A172 (cell line): ENCODE results near the gene PIWIL1. TPM values are rescaled to one million over a fixed set of nuclear protein-coding genes. Genes with fewer than 3 reads are reported as not detected.

Experiments used
- DNase-seq: peaks from one replicate; pipeline ENCODE4 v3.0.0-alpha.2; 2015; ENCODE audit warnings: low spot score
- total RNA-seq: library from RNA; depleted of rRNA; stranded (reverse); fragments of >200 nt; shearing (Covaris generic); gene quantifications from 2 replicates; pipeline ENCODE4 v1.2.3, GENCODE V29; 2014

PIWIL1 gene
- total RNA-seq, 1 experiment from 2014 or later, result not detected

DNA sequence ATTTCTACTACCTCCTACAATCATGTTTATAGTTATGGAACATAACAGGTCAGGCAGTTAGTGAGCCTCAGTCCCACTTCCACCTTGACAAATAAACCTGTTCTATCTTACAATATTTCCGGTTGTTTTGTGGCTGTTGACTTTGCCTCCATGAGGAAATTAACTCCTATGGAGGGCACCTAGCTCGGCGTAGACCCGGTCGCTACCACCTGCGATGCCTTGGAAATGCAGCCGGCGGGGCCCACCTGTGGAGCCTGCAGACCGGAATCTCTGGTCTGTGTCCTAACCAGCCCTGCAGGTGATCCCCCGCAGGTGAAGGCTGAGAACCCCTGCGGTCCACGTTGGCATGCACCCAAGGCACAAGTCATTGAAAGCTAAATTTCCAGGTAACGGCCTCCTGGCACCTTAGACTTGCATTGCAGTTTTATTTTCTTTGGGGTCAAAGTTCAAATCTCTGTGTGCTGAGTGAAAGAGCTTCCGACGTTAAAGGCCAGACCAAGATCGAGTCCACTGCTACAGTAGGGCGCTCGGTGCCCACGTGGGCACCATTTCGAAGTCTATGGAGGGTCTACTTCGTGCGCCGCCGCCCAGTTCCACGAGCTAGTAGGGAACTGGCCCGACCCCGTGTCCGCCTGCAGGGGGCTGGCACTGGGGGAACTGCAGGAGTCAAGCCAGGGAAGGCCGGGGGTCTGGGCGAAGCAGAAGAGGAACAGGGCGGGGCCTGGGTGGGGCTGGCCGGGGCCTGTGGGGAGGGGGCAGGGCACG lies 782 bp upstream of the PIWIL1 start:
- DNase-seq, result no peak

DNA sequence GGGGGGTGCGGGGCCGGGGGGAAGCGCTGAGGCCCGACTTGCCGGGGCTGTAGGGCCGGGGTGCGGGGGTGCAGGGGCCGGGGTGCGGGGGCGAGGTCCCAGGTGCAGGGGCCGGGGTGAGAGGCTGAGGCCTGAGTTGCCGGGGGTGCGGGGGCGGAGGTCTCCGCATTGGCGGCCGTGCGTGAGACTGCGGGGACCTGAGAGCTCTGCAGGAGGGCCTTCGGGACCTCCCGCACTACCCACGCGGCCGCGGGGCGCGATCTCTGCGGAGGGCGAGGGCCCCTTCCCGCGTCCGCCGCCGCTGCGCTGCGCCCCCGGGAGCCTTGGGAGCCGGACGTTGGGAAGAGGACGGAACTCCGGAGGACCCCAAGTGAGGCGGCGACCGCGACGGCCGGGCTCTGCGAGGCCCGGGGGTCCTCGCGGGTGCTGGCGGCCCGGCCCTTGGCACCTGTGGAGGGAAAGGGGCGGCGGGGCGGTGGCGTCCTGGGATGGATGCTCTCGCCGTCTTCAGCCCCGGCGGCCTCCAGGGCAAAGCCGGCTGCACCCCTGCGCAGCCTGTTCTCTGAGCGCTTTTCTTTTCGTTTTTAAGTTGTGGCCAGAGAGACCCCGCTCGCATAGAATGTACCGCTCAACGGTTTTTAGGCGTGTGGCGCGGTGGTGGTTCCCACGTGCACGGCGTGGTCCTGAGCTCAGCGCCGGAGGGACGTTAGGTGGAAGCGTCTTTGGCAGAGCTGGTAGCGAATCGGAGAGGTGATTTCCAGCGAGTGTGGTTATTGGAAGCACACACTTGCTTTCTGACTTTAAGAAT lies 1.3 kb downstream of the PIWIL1 start:
- DNase-seq, result no peak

DNA sequence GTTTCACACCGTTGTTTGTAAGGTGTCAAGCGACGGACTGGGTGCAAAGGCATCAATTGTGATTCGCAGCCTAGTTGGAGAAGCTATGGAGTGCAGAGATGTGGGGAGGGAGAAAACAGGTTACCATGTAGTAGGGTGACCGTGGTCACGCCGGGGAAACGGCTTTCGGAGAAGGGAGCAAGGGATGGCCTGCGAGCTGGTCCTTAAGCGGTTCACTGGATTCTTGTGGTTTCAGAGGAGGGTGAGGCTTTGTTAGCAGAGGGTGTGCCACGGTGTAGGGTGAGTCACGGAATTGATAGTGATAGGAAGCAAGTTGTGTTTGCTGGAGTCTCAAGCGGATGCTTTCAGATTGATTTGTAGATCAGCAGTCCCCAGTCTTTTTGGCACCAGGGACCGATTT lies 2.3 kb downstream of the PIWIL1 start:
- peak; percentile 2 for DNase-seq

DNA sequence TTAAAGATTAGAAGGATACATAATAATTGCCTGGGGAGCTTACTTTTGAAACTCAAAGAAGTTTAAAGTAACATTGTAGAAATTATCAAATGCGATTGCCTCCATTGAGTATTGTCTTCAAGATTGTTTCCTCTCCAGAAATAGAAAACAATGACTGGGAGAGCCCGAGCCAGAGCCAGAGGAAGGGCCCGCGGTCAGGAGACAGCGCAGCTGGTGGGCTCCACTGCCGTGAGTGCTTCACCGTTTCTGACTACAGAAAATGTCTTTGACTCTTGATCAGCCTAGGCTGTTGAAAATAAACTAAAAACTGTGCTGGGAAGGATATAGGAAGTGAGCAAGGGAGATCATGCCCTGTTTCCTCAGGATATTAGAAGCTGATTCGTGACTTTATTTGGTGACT lies 4.8 kb downstream of the PIWIL1 start:
- no peak for DNase-seq

DNA sequence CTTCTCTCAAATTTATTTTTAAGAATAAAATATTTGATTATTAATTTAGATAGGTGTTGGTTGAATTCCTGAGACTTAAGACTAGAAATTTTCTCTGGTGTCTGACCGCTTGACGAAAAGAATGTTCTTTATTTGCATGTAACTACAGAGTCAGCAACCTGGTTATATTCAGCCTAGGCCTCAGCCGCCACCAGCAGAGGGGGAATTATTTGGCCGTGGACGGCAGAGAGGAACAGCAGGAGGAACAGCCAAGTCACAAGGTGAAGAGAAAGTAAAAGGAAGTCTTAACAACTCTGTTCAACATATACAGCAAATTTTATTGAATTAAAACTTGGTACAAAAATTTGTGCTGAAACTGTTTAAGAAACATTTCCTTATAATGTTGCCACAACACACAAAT lies 5.2 kb downstream of the PIWIL1 start:
- DNase-seq, result no peak

DNA sequence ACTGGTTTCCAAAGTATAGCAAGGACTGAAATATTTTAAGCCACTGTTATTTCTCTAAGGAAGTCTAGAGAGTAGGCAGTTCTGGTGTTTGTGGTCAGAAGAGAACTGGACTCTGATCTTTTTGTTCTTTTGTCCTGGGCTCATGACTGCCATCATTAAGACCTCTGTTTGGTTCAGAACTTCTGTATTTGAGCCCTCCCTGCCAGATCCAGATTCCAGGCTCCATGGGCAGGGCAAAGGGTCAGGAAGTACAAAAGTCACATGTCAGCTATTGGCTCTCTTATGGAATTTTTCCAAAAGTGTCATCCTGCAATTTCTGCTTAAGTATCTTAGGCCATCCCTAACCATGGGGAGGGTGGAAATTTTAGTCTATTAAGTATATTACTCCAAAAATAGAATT lies 6.8 kb downstream of the PIWIL1 start:
- no peak for DNase-seq

DNA sequence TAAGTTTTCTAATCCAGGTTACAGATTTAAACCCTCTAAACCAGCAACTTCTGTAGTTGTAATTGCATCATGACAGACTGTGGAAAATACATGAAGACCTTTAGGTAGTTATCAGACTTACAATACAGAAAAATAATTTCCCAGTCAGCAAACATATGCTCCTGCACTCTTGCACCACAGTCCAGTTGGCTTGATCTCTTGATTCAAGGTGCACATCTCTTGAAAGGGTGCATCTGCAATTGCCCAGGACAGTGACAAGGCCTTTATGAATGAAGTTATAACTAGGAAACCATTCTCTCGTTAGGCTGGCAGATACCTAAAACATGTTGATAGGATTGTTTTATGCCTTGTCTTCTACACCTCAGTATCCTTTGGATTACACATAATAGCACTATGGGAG lies 7.6 kb downstream of the PIWIL1 start:
- DNase-seq, result no peak

DNA sequence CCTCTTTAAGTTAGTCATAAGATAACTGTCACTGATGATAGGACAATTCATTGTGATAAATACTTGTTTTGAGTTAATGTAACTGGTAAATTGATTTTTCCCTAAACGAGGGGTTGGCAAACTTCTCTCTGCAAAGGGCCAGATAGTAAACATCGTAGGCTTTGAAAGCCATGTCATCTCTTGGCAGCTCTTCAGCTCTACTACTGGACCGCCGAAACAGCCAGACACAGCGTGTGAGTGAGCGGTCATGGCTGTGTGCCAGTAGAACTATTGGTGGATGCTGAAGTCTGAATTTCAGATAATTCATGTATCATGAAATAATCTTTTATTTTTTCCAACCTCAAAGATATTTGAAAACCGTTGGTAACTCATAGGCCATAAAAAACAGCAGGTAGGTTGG lies 9.9 kb downstream of the PIWIL1 start:
- no peak for DNase-seq

DNA sequence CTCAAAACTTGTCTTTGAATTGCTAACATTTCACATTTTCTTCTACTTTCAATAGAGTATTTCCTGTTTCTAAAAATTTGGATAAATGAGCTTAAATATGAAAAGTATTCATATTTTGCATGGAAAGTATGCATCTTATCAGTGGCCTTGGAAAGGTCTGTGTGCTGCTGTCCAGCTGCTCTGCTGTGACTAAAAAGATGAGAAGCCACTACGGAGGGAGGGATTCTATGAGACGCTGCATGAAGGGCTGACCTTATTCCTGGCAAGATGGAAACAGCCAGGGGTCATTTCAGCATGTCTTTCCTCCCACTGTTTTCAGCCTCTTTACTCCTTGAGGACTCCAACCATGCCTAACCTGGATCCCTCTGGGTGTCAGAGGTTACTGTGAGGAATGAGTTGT lies 13.0 kb downstream of the PIWIL1 start:
- no peak for DNase-seq

DNA sequence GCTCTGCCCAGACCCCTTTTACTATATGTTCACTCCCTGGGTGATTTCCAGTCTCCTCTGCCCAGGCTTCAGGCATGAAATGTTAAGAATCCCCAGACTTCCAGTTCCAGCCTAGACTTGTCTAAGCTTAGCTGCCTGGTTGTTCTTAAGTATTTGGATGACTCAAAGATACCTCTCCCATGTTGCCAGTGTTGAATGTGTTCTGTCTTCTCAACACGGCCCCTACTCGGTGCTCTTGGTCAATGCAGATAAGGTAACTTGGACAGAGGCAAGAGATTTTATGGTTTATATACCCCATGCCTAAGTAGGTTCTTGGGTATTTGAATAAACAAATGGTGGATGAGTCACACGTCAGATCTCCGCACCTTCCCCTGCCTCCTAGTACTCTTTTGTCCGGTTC lies 13.6 kb downstream of the PIWIL1 start:
- DNase-seq, result no peak

DNA sequence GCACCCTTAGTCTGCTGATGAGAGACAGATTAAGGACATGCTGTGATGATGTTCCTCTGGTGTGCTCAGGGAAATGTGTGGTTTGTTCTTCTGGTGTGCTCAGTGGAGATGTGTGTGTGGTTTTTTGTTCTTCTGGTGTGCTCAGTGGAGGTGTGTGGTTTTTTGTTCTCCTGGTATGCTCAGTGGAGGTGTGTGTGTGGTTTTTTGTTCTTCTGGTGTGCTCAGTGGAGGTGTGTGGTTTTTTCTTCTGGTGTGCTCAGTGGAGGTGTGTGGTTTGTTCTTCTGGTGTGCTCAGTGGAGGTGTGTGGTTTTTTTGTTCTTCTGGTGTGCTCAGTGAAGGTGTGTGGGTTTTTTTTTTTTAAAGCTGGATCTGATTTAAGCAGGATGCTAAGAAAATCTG lies 15.4 kb downstream of the PIWIL1 start:
- DNase-seq, result no peak

DNA sequence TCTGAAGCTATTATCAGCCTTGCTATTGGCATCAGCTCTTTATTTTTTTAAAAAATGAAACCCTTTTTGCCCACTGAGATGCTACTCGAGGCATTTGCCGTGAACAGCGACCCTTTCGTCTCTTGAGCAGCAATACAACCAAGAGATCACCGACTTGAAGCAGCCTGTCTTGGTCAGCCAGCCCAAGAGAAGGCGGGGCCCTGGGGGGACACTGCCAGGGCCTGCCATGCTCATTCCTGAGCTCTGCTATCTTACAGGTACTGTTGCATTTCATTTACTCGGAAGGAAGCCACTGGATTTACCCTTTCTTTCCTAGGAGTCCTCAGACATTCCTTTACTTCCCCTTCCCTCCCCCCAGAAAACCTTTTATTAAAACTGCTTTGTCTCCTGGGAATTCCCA lies 16.7 kb downstream of the PIWIL1 start:
- DNase-seq, result no peak

DNA sequence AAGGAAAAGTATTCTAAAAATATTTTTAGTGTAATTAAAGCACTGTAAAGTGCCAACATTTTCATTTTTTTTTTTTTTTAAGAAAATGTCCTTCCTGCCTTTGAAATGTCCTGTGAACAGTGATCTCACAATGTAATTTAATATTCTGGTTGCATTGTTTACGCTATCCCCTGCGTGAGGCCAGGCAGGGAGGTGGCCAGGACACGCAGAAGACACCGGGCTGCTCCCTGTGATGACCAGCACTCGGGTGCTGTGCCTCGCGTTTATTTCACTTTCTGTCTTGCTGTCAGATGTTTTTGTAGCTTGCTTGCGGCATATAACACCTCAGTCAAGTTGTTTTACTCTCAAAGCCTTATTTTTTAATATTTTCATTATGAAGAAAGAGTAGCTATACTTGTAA lies 18.5 kb downstream of the PIWIL1 start:
- DNase-seq, result no peak

DNA sequence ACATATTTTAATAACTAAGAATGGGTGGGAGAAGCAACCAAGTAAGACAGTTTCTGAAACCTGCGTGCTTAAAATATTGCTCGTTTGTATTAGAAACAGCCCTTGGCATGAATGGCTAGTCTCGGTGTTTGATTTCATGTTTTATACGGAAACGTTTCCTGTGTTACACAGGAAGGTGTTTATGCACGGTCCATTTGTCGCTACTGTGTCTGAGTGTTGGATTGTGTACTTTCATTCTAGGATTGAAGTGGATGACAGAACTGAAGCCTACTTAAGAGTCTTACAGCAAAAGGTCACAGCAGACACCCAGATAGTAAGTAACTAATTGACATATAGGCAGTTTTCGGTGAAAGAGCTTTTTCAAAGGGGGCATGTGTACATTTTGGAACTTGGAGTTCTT lies 19.6 kb downstream of the PIWIL1 start:
- no peak for DNase-seq

DNA sequence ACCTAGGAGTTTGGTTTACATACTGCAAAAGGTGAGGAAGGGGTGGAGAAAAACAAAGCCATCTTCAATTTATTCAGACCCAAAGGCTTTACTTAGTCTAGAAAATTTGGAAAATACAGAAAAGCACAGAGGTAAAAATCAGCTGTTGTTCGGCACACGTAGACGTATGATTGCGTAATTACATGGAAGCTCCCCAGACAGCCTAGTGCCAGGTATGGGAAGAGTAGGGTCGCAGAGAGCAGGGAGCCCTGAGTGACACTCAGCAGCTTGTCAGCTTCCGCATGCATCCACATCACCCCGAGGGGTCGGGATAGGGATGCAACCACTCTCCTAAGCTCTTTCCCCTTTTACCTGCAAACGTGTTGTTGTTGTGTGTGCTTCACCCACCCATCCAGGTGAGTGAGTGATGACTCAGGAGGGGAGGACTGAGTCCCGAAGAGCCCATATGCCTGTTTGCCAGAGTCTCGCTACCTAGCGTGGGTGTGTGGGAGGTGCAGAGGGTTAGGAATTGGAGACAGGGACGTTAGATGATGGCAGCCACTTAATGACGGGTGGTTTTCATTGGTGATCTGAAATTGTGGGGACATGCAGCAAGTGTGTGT lies 20.1 kb downstream of the PIWIL1 start:
- DNase-seq, result no peak

DNA sequence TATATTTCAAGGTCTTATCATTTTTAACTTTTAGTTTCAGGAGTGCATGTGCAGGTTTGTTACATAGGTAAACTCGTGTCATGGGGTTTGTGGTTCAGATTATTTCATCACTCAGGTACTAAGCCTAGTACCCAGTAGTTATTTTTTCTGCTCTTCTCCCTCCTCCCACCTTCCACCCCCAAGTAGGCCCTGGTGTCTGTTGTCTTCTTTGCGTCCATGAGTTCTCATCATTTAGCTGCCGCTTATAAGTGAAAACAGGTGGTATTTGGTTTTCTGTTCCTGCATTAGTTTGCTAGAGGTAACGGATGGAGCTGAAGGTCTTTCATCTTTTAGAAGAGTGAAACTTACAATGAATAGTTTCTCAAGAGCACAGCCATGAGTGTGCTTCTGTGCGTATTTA lies 24.4 kb downstream of the PIWIL1 start:
- DNase-seq, result no peak

DNA sequence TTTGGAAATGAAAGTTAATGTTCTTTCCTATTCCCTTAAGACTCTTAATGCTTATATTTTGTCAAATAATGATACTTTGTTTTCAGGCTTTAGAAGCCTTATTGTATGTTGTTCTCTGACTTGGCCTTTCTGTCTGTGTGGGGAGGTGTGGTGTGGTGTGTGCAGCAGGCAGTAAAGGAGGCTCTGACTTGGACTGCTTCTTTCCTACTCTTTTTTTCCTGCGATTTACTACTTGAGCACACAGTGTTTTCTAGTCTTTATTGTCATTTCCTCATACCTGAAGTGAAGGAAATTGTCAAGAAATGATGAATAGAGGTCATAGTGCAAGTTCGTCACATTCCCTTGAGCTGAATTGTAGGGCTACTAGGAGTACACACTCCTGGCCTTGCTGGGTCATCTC lies 26.9 kb downstream of the PIWIL1 start:
- no peak for DNase-seq

DNA sequence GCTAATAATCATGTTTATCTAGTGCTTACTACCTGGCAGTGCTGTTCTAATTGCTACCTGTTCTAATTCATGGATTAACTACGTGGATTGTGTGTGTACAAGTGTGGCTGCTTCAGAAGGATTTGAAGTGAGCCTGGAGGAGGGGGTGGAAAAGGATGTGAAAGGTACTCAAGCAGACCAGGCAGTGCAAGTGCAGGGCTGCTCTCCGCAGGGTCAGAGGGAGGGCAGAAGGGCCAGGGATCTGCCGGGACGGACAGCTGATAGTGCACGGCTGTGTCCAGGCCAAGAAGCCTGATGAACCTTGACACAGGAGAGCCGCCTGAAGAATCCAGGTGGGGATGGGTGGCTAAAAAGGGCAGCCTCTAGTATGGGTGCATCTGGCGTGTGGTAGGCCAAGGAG lies 28.5 kb downstream of the PIWIL1 start:
- DNase-seq, result no peak

DNA sequence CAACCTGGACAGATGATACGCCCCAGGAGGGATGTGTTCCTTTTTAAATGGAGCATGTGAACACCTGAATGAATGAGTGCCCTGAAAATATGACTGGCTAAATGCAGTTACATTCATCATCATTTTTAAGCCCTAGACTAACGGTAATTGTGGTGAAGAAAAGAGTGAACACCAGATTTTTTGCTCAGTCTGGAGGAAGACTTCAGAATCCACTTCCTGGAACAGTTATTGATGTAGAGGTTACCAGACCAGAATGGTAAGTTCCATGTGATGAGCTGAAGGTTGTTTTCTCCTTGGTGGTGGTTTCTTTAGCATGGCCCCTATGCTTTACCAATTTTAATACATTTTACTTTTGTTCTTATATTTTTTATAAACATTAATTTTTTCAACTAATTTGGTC lies 29.3 kb downstream of the PIWIL1 start:
- DNase-seq, result no peak

DNA sequence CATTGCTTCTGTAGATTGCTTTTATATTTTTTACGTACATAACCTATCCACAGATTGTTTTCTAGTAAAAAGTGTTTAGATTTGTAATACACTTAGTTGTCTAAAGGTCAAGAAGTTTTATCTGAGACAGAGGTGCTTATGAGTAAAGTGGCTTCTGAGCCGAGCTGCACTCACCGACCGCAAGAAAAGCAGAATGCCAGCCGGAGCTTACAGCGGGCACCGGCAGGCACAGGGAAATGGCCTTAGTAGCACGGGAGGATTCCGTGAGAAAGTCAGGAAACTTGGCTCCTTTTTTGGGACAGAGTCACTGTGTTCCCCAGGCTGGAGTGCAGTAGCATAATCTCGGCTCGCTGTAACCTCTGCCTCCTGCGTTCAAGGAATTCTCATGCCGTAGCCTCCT lies 29.8 kb downstream of the PIWIL1 start:
- no peak for DNase-seq

DNA sequence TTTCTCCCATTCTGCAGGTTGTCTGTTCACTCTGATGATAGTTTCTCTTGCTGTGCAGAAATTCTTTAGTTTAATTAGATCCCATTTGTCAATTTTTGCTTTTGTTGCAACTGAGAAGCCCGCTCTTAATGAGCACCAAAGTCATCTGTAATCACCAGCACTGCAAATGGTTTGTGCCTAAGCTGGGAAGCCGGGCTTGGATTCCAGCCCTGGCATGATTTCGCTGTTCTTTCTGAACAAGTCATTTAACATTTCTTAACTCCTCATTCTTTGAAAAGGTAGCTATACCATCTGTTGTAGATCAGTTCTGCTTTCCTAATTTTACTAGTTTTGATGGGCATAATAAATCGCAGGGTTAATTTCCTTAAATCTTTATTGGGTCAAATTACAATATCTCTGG lies 32.1 kb downstream of the PIWIL1 start:
- no peak for DNase-seq

DNA sequence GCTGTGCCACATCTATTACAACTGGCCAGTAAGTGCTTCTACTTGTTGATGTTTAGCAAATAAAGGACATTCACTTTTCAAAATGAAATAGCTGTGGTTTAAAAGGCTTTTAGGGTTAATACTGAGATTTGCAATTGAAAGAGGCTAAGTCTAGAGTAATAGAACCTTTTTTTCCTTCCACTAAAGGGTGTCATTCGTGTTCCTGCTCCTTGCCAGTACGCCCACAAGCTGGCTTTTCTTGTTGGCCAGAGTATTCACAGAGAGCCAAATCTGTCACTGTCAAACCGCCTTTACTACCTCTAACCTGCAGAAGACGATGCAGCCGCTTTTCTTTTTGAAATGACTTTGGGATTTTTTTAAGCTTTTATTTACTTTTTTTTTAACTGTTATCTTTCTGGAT lies 33.6 kb downstream of the PIWIL1 start:
- DNase-seq, result no peak

DNA sequence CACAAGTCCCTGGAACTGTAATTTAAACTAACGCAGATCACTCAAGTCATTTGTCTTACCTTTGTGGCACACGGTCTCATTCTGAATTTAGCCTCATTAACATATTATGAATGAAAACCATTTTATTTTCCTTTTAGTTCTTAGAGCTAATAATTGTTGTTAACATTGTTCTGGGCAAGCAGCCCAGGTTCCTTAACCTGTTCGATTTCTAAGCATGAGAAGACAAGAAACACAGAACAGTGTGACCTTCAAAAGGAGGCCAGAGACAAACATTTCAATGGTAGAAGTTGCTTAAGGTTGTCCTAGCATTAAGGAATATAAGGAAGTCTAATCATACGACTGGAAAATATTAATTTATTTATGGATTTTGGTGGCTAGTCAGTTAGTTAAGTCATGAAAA lies 35.2 kb downstream of the PIWIL1 start:
- no peak for DNase-seq
